ENCODE data around the gene PASD1. TPM values are rescaled to one million over a fixed set of nuclear protein-coding genes. Genes with fewer than 3 reads are reported as not detected.
"Not testable (repeated sequence)": the region's sequence is repeated elsewhere in the genome, so short reads cannot be mapped to it uniquely, and the experiment has no call there.

The PASD1 gene
- total RNA-seq, 3 donors from 2014 or later = not detected

- DNase-seq (no peak), ATAC-seq (no peak)
- Mint-ChIP-seq H3K9me3 (no peaks in the 10 kb centered on the region), H3K4me3 (no peak overlapping the region), H3K4me1 (ENCODE audit: low read depth) (no peaks in the 10 kb centered on the region), H3K27me3 (ENCODE audit: low read depth) (peaks cover 19% of the 10 kb centered on the region), H3K36me3 (ENCODE audit: insufficient read depth) (no peaks in the 10 kb centered on the region)
Measured at GRCh38 chrX:151679798-151680402, 116.4 kb downstream of the PASD1 start.

- Mint-ChIP-seq H3K4me1 (ENCODE audit: low read depth) (no peaks in the 10 kb centered on the region), H3K9me3 (no peaks in the 10 kb centered on the region), H3K27me3 (ENCODE audit: low read depth) (peaks cover 19% of the 10 kb centered on the region), H3K4me3 (no peak overlapping the region), H3K36me3 (ENCODE audit: insufficient read depth) (no peaks in the 10 kb centered on the region)
- ATAC-seq (peak; percentile 52 to 62), DNase-seq (peak; percentile 52)
Measured at GRCh38 chrX:151680805-151681204, 117.3 kb downstream of the PASD1 start.

GRCh38 chrX:151687635-151688034 is 124.2 kb downstream of the PASD1 start:
- Mint-ChIP-seq H3K27me3 (ENCODE audit: low read depth) (peaks cover 10% of the 10 kb centered on the region), H3K9me3 (no peaks in the 10 kb centered on the region), H3K4me1 (ENCODE audit: low read depth) (no peaks in the 10 kb centered on the region), H3K4me3 (no peak overlapping the region), H3K36me3 (ENCODE audit: insufficient read depth) (no peaks in the 10 kb centered on the region)
- DNase-seq (no peak), ATAC-seq (no peak)

GRCh38 chrX:151688695-151689094 is 125.2 kb downstream of the PASD1 start:
- H3K9me3 Mint-ChIP-seq = no peaks in the 10 kb centered on the region
- H3K36me3 Mint-ChIP-seq (ENCODE audit: insufficient read depth) = no peaks in the 10 kb centered on the region
- ATAC-seq (no peak), DNase-seq (no peak)
- no peak overlapping the region for H3K4me3 Mint-ChIP-seq
- H3K4me1 Mint-ChIP-seq (ENCODE audit: low read depth) = no peaks in the 10 kb centered on the region
- peaks cover 3% of the 10 kb centered on the region for H3K27me3 Mint-ChIP-seq (ENCODE audit: low read depth)

GRCh38 chrX:151692825-151693224 is 129.3 kb downstream of the PASD1 start:
- H3K4me3 Mint-ChIP-seq = no peak overlapping the region
- DNase-seq (no peak), ATAC-seq (no peak)
- peaks cover 22% of the 10 kb centered on the region for H3K27me3 Mint-ChIP-seq (ENCODE audit: low read depth)
- H3K36me3 Mint-ChIP-seq (ENCODE audit: insufficient read depth) = no peaks in the 10 kb centered on the region
- H3K4me1 Mint-ChIP-seq (ENCODE audit: low read depth) = no peaks in the 10 kb centered on the region
- H3K9me3 Mint-ChIP-seq = no peaks in the 10 kb centered on the region

GRCh38 chrX:151694121-151694520 is 130.6 kb downstream of the PASD1 start:
- Mint-ChIP-seq H3K4me1 (ENCODE audit: low read depth) (no peaks in the 10 kb centered on the region), H3K27me3 (ENCODE audit: low read depth) (peaks cover 23% of the 10 kb centered on the region), H3K36me3 (ENCODE audit: insufficient read depth) (no peaks in the 10 kb centered on the region), H3K4me3 (no peak overlapping the region), H3K9me3 (no peaks in the 10 kb centered on the region)
- DNase-seq (no peak), ATAC-seq (no peak)

GRCh38 chrX:151694661-151695582 is 131.4 kb downstream of the PASD1 start, which contains the start of gene PRRG3:
TSS of gene PRRG3 (plus strand) at chrX:151695458. CDS start at chrX:151698815, 3,357 bp downstream.
- H3K4me1 Mint-ChIP-seq (ENCODE audit: low read depth) = no peaks in the 10 kb centered on the region
- DNase-seq (no peak), ATAC-seq (peak in 1 of 2 donors; percentile 18)
- no peaks in the 10 kb centered on the region for H3K9me3 Mint-ChIP-seq
- no peak within 1 kb of the TSS for H3K4me3 Mint-ChIP-seq
- H3K36me3 Mint-ChIP-seq (ENCODE audit: insufficient read depth) = no peaks in the 10 kb centered on the region
- H3K27me3 Mint-ChIP-seq (ENCODE audit: low read depth) = peaks cover 23% of the 10 kb centered on the region

- ATAC-seq (no peak), DNase-seq (no peak)
- Mint-ChIP-seq H3K4me3 (no peak overlapping the region), H3K4me1 (ENCODE audit: low read depth) (no peaks in the 10 kb centered on the region), H3K27me3 (ENCODE audit: low read depth) (peaks cover 23% of the 10 kb centered on the region), H3K9me3 (no peaks in the 10 kb centered on the region), H3K36me3 (ENCODE audit: insufficient read depth) (no peaks in the 10 kb centered on the region)
Measured at GRCh38 chrX:151695583-151696340, 132.3 kb downstream of the PASD1 start.

- ATAC-seq; H3K9me3 Mint-ChIP-seq; H3K4me3 Mint-ChIP-seq; H3K4me1 Mint-ChIP-seq (ENCODE audit: low read depth); H3K36me3 Mint-ChIP-seq (ENCODE audit: insufficient read depth); DNase-seq: not testable (repeated sequence)
- peaks cover 23% of the 10 kb centered on the region for H3K27me3 Mint-ChIP-seq (ENCODE audit: low read depth)
Measured at GRCh38 chrX:151697082-151697481, 133.6 kb downstream of the PASD1 start.

- H3K4me1 Mint-ChIP-seq (ENCODE audit: low read depth) = no peaks in the 10 kb centered on the region
- no peaks in the 10 kb centered on the region for H3K9me3 Mint-ChIP-seq
- no peaks in the 10 kb centered on the region for H3K36me3 Mint-ChIP-seq (ENCODE audit: insufficient read depth)
- peaks cover 23% of the 10 kb centered on the region for H3K27me3 Mint-ChIP-seq (ENCODE audit: low read depth)
- no peak for ATAC-seq
- DNase-seq = no peak
- no peak overlapping the region for H3K4me3 Mint-ChIP-seq
Measured at GRCh38 chrX:151697522-151697921, 134.0 kb downstream of the PASD1 start.

GRCh38 chrX:151698485-151698884 is 135.0 kb downstream of the PASD1 start:
- Mint-ChIP-seq H3K27me3 (ENCODE audit: low read depth) (peaks cover 23% of the 10 kb centered on the region), H3K9me3 (no peaks in the 10 kb centered on the region), H3K4me1 (ENCODE audit: low read depth) (no peaks in the 10 kb centered on the region), H3K4me3 (no peak overlapping the region), H3K36me3 (ENCODE audit: insufficient read depth) (no peaks in the 10 kb centered on the region)
- ATAC-seq (no peak), DNase-seq (no peak)

- H3K36me3 Mint-ChIP-seq (ENCODE audit: insufficient read depth) = no peaks in the 10 kb centered on the region
- H3K9me3 Mint-ChIP-seq = no peaks in the 10 kb centered on the region
- H3K4me1 Mint-ChIP-seq (ENCODE audit: low read depth) = no peaks in the 10 kb centered on the region
- DNase-seq (no peak), ATAC-seq (no peak)
- H3K4me3 Mint-ChIP-seq = no peak overlapping the region
- peaks cover 15% of the 10 kb centered on the region for H3K27me3 Mint-ChIP-seq (ENCODE audit: low read depth)
Measured at GRCh38 chrX:151699746-151700145, 136.3 kb downstream of the PASD1 start.

- H3K4me3 Mint-ChIP-seq = no peak overlapping the region
- no peaks in the 10 kb centered on the region for H3K9me3 Mint-ChIP-seq
- no peak for ATAC-seq
- peaks cover 14% of the 10 kb centered on the region for H3K27me3 Mint-ChIP-seq (ENCODE audit: low read depth)
- H3K4me1 Mint-ChIP-seq (ENCODE audit: low read depth) = no peaks in the 10 kb centered on the region
- H3K36me3 Mint-ChIP-seq (ENCODE audit: insufficient read depth) = no peaks in the 10 kb centered on the region
- no peak for DNase-seq
Measured at GRCh38 chrX:151700581-151700980, 137.1 kb downstream of the PASD1 start.

GRCh38 chrX:151701071-151701470 is 137.6 kb downstream of the PASD1 start:
- no peak overlapping the region for H3K4me3 Mint-ChIP-seq
- ATAC-seq (no peak), DNase-seq (no peak)
- no peaks in the 10 kb centered on the region for H3K9me3 Mint-ChIP-seq
- H3K36me3 Mint-ChIP-seq (ENCODE audit: insufficient read depth) = no peaks in the 10 kb centered on the region
- no peaks in the 10 kb centered on the region for H3K4me1 Mint-ChIP-seq (ENCODE audit: low read depth)
- H3K27me3 Mint-ChIP-seq (ENCODE audit: low read depth) = peaks cover 10% of the 10 kb centered on the region

All from activated T-cell treated with anti-CD3 and anti-CD28 coated beads, Interleukin-2, amount 50 U/mL, for 4 hours (primary cell).